ENCODE measurements around the gene INVS. TPM values are rescaled to one million over a fixed set of nuclear protein-coding genes. Genes with fewer than 3 reads are reported as not detected.
A peak's percentile ranks its signal among the peaks of the same experiment; 100 is the strongest.
"Not testable (repeated sequence)": the region's sequence is repeated elsewhere in the genome, so short reads cannot be mapped to it uniquely, and the experiment has no call there.

Gene INVS
- total RNA-seq, 3 donors from 2014 or later (not counting 1 experiment from before 2014, with no cell fraction given): 24.5 to 30.6 (median 27.4) TPM

- no CpG with 5 or more reads among the region's 1 CpG for WGBS (ENCODE audit: insufficient coverage)
These were observed 8.2 kb upstream of the INVS start for GRCh38 chr9:100090880-100091279.

GRCh38 chr9:100091650-100092049 is 7.4 kb upstream of the INVS start:
- DNase-seq (no peak), ATAC-seq (no peak)
- 100% methylated on average over 1 of the region's 1 CpG for whole genome bisulfite sequencing (ENCODE audit: insufficient coverage)
- Mint-ChIP-seq H3K36me3 (no peaks in the 10 kb centered on the region), H3K9me3 (no peaks in the 10 kb centered on the region), H3K4me1 (peaks cover 64 to 66% of the 10 kb centered on the region in 2 donors), H3K27me3 (ENCODE audit: low read depth in 2 of 2) (no peaks in the 10 kb centered on the region), H3K27ac (no peak overlapping the region), H3K4me3 (no peak overlapping the region)
- H3K36me3 ChIP-seq (ENCODE audit: control insufficient read depth, insufficient read depth, low read length): no peaks in the 10 kb centered on the region
- H3K9me3 ChIP-seq (ENCODE audit: control insufficient read depth, insufficient read depth, low read length): no peaks in the 10 kb centered on the region
- H3K27me3 ChIP-seq (ENCODE audit: control insufficient read depth, insufficient read depth, low read length): no peaks in the 10 kb centered on the region
- no peak overlapping the region for H3K4me3 ChIP-seq (ENCODE audit: low read length)
- H3K4me1 ChIP-seq (ENCODE audit: control insufficient read depth, insufficient read depth, low read length): peaks cover 3% of the 10 kb centered on the region
- H3K27ac ChIP-seq (ENCODE audit: low read length): no peak overlapping the region
- no peak for TF ChIP-seq CTCF (IDR thresholded peaks at IDR 0.05)
- intact Hi-C loops (cut with micrococcal nuclease): no loop called here

More at GRCh38 chr9:100090880-100091279, 8.2 kb upstream of the INVS start:
- H3K36me3 Mint-ChIP-seq: no peaks in the 10 kb centered on the region
- H3K9me3 ChIP-seq (ENCODE audit: control insufficient read depth, insufficient read depth, low read length): no peaks in the 10 kb centered on the region
- DNase-seq: no peak
- no peaks in the 10 kb centered on the region for H3K27me3 ChIP-seq (ENCODE audit: control insufficient read depth, insufficient read depth, low read length)
- no peak for TF ChIP-seq CTCF (IDR thresholded peaks at IDR 0.05)
- peaks cover 3% of the 10 kb centered on the region for H3K4me1 ChIP-seq (ENCODE audit: control insufficient read depth, insufficient read depth, low read length)
- H3K36me3 ChIP-seq (ENCODE audit: control insufficient read depth, insufficient read depth, low read length): no peaks in the 10 kb centered on the region
- intact Hi-C loops (cut with micrococcal nuclease): no loop called here
- no peak overlapping the region for H3K27ac Mint-ChIP-seq
- no peaks in the 10 kb centered on the region for H3K9me3 Mint-ChIP-seq
- H3K4me3 ChIP-seq (ENCODE audit: low read length): no peak overlapping the region
- H3K4me3 Mint-ChIP-seq: no peak overlapping the region
- H3K27ac ChIP-seq (ENCODE audit: low read length): no peak overlapping the region
- no peak for ATAC-seq
- no peaks in the 10 kb centered on the region for H3K27me3 Mint-ChIP-seq (ENCODE audit: low read depth in 2 of 2)
- H3K4me1 Mint-ChIP-seq: peaks cover 63 to 66% of the 10 kb centered on the region in 2 donors

- WGBS (ENCODE audit: insufficient coverage): no CpG with 5 or more reads among the region's 1 CpG
These were observed 7.0 kb upstream of the INVS start for GRCh38 chr9:100092066-100092465.

GRCh38 chr9:100094411-100094810 is 4.6 kb upstream of the INVS start:
- H3K27ac ChIP-seq (ENCODE audit: low read length); H3K27me3 Mint-ChIP-seq (ENCODE audit: low read depth in 2 of 2); intact Hi-C loops (cut with micrococcal nuclease); H3K27me3 ChIP-seq (ENCODE audit: control insufficient read depth, insufficient read depth, low read length); H3K36me3 Mint-ChIP-seq; ATAC-seq; H3K4me3 ChIP-seq (ENCODE audit: low read length); H3K9me3 Mint-ChIP-seq; H3K36me3 ChIP-seq (ENCODE audit: control insufficient read depth, insufficient read depth, low read length); H3K9me3 ChIP-seq (ENCODE audit: control insufficient read depth, insufficient read depth, low read length); H3K4me3 Mint-ChIP-seq; DNase-seq: not testable (repeated sequence)
- Mint-ChIP-seq H3K4me1 (peaks cover 63 to 66% of the 10 kb centered on the region in 2 donors), H3K27ac (peak overlapping the region in 1 of 2 donors; percentile 61)
- peaks cover 10% of the 10 kb centered on the region for H3K4me1 ChIP-seq (ENCODE audit: control insufficient read depth, insufficient read depth, low read length)
- WGBS (ENCODE audit: insufficient coverage): 97% methylated on average over 2 of the region's 2 CpGs

More at GRCh38 chr9:100092066-100092465, 7.0 kb upstream of the INVS start:
- H3K9me3 ChIP-seq (ENCODE audit: control insufficient read depth, insufficient read depth, low read length): no peaks in the 10 kb centered on the region
- Mint-ChIP-seq H3K9me3 (no peaks in the 10 kb centered on the region), H3K27ac (peak overlapping the region in 1 of 2 donors; percentile 27), H3K4me1 (peaks cover 65 to 67% of the 10 kb centered on the region in 2 donors), H3K4me3 (no peak overlapping the region), H3K27me3 (ENCODE audit: low read depth in 2 of 2) (no peaks in the 10 kb centered on the region), H3K36me3 (no peaks in the 10 kb centered on the region)
- ATAC-seq: no peak
- TF ChIP-seq CTCF (IDR thresholded peaks at IDR 0.05): no peak
- peaks cover 3% of the 10 kb centered on the region for H3K4me1 ChIP-seq (ENCODE audit: control insufficient read depth, insufficient read depth, low read length)
- no peak overlapping the region for H3K27ac ChIP-seq (ENCODE audit: low read length)
- no peaks in the 10 kb centered on the region for H3K36me3 ChIP-seq (ENCODE audit: control insufficient read depth, insufficient read depth, low read length)
- intact Hi-C loops (cut with micrococcal nuclease): no loop called here
- H3K4me3 ChIP-seq (ENCODE audit: low read length): no peak overlapping the region
- no peaks in the 10 kb centered on the region for H3K27me3 ChIP-seq (ENCODE audit: control insufficient read depth, insufficient read depth, low read length)
- DNase-seq: no peak

All from natural killer cell (primary cell).